Fibroblast of skin of abdomen (primary cell): ENCODE measurements around the gene TRIM65.
A peak's percentile ranks its signal among the peaks of the same experiment; 100 is the strongest.
"Not testable (repeated sequence)": the region's sequence is repeated elsewhere in the genome, so short reads cannot be mapped to it uniquely, and the experiment has no call there.

Experiments used
- DNase-seq: peaks from one replicate; pipeline ENCODE4 v3.0.0-alpha.2; 2013

The TRIM65 gene

DNA sequence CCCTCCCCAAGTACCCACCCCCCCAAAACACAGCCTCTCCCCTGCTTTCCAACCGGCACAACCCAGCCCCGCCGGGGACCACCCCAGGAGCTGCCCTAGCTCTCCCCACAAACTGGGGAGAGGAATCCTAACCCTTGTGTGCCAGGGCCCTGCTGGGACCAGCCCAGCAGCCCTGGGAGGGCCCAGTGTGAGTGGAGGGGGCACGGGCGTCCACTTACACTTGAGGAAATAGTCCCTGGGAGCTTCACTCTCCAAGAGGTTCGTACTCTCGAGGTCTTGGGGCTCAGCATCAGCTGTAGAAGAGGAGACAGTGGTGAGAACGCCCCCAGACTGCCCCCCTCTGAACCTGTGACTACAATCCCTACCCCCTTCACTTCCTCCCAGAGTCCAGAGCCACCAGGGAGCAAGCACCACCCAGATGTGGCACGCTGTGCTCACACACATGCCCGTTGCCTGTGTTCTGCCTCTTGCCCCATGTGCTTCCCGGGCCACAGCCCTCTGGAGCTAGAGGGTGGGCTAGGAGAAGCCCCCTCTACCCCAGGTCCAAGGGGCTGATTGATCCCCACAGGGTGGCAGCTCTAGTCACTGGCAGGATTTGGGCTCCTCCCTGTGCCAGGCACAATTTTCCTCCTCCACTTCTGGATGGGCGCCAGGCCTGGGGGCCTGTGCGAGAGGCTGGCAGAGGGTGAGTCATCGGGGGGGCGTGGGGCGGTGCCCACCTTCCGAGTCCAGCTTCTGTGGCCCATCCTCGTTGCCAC is 21.4 kb downstream of the TRIM65 start:
- DNase-seq, result no peak

DNA sequence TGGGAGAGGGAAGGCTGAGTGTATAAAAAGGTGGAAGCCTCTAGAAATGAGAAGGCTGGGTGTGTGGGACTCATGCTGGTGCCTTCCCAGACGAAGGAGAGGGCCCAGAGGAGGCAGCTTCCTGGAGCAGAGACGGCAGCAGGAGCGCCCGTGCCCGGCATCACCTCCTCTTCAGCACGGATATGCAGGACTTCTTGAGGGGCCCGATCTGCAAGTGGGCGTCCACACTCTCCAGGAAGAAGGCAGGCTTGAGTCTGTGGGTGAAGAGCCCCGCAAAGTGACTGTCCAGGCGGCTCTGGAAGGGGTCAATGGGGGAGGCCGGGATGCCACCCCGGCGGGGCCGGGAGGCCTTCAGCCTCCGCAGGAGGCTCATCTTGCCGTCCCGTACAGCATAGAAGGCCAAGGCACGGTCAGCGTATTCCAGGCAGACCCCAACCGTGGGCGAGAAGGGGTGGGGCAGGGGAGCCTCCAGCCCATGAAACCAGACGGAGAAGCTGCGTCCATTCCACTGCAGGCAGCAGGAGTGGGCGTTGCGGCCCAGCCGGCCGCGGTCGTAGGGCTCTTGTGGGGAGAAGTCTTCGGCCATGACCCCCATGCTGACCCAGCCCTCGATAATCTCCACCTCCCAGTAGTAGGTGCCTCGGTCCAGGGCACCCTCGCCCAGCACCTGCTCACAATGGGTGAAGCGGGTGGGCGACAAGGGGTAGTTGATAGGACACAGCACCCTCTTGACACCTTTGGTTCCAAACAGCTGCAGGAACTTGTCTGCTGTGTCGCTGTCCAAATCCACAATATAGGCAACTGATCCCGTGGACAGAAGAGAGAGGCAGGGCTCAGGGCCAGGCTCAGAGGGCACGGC is 22.2 kb downstream of the TRIM65 start:
- no peak for DNase-seq

DNA sequence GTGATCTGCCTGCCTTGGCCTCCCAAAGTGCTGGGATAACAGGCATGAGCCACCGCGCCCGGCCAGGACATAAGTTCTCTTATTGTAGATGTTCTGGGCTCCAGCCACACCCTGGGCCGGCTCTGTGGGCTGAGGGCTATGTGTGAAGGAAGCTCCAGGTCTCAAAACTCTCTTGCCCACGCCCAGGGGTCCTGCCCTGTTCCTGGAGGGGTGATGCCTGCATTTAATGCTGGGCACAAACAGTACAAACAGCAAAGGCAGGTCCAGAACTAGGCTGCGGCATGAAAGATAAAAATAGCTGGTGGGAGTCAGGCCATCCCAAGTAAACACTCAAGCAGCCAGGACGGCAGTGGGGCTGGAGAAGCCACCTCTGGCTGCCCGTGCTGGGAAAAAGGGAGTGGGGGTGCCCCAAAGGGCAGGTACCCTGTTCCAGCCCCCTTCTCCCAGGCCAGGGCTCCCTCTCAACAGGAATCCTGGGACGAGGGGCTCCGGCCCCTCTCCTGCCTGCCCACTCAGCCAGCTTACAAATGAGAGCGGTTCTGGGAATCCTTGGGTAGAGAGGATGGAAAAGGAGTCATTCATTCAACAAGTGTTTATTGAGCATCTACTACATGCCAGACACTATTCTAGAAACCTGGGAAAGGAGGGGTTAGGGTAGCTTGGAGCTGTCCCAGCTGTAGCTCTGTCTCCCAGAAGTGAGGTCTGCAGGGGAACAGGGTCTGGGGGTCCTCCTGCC is 23.0 kb downstream of the TRIM65 start:
- DNase-seq, result no peak

DNA sequence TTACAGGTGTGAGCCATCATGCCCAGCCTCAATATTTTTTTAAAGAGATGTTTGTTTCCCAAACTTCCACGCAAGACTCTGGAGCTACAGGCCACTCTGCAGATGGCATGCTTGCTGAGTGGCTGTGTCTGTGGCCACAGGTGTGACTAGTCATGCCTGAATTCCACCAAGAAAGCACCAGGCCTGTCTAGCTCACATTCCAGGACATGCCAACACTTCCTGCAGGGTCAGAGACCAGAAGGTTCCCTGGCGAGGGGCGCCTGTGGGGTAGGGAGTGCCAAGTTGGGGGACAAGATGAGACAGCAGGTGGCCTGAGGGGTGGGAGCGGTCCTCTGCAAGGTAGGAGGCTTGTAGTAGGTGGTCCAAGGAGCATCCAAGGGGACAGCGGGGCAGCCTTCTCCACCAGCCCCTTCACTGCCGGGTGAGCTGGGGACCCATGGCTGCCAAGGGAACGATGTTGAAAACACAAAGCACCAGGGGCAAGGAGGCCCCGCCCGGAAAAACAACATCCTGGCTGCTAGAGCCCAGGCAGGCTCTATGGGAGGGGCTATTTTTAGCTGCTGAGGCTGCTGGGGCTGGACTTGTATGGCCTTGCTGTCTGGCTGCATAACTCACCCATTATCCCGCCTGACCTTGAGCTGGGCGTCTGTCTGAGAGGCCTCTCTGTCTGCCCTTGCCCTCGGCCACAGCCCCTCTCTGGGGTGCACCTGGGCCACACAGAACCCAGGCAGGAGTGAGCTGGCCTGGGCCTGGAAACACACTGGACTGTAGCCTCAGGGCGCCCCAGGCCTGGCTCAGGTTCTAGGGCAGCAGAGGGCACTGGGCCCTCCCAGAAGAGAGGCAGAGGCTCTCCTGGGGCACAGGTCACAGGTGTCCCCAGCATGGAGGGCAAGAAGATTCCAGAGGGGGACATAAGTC is 24.1 kb downstream of the TRIM65 start:
- no peak for DNase-seq

DNA sequence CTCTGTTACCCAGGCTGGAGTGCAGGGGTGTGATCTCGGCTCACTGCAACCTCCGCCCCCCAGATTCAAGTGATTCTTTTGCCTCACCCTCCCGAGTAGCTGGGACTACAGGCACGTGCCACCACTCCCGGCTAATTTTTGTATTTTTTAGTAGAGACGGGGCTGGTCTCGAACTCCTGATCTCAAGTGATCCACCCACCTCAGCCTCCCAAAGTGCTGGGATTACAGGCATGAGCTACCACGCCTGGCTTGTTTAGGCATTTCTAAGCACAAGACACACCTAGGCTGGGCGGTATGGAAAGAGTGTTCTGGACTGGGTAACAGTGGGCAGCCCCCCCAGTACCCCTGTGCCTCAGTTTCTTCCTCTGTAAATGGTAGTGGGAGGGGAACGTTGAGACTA is 26.5 kb downstream of the TRIM65 start:
- not testable (repeated sequence) for DNase-seq

DNA sequence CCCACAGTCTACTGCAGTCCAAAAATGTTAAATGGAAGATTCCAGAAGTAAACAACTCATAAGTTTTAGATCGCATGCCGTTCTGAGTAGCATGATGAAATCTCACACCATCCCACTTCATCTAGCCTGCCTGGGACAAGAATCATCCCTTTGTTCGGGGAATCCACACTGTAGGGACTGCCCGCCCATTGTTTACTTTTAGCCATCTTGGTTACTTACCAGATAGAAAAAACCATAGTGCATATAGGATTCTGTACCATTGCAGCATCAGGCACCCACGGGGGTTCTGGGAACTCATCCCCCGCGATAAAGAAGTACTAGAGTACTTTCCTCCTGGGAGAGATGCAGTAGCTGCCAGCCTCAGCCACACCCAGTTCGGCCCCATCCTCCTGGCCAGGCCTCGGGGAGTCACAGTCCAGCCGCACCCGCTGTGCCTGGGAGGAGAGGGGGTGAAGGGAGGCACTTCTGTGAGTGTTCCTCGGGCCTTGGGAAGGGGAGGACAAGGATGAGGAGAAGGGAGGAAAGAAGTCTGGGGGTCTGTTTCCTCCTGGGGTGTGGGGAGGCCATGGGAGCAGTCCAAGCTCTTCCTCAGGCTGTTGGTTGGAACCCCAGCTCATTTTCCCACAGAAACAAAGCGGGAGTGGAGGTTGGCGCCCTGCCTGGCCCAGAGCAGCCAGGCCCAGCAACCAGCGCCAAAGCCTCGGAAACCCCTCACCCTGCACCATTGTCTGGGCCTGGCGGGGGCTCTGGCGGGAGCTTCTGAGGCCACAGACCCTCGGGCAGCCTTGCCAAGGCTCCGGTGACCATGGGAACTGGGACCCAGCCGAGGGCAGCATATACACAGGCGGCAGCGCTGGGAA is 27.2 kb downstream of the TRIM65 start:
- DNase-seq, result no peak

DNA sequence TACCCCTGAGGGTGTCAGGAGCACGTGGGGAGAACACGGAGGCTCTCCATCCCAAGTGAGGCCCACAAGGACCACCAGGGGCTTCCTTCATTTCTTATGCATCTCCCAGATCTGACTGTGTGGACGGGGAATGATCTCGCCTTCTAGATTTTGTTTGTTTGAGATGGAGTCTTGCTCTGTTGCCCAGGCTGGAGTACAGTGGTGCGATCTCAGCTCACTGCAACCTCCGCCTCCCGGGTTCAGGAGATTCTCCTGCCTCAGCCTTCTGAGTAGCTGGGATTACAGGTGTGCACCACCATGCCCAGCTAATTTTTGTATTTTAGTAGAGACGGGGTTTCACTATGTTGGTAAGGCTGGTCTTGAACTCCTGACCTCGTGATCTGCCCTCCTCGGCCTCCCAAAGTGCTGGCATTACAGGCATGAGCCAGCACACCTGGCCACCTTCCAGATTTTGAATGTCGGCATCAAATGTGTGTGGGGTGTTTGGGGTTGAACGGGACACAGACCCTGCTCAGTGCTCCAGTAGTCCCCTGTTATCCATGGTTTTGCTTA is 27.9 kb downstream of the TRIM65 start:
- DNase-seq, result not testable (repeated sequence)

DNA sequence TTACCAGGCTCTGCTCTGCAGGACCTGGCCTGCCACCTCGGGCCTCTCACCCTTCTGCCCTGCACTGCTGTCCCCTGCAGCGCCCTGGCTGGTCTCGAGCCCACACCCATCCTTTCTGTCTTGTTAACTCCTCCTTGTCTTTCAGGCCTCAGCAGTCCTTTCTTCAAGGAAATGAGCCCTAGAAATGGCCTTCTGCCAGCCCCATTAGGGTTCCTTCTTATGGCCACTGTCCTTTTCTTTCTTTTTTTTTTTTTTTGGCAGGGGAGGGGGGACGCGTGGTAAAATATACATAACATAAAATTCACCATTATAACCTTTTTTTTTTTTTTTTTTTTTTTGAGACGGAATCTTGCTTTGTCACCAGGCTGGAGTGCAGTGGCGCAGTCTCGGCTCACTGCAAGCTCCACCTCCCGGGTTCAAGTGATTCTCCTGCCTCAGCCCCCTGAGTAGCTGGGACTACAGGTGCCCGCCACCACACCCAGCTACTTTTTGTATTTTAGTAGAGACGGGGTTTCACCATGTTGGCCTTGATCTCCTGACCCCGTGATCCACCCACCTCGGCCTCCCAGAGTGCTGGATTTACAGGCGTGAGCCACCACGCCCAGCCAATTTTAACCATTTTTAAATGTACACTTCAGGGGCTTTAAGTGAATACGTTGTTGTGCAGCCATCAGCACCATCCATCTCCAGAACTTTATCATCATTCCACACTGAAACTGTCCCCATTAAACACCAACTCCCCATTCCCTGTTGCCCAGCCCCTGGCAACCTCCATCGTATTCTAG is 31.2 kb downstream of the TRIM65 start:
- DNase-seq, result not testable (repeated sequence)

DNA sequence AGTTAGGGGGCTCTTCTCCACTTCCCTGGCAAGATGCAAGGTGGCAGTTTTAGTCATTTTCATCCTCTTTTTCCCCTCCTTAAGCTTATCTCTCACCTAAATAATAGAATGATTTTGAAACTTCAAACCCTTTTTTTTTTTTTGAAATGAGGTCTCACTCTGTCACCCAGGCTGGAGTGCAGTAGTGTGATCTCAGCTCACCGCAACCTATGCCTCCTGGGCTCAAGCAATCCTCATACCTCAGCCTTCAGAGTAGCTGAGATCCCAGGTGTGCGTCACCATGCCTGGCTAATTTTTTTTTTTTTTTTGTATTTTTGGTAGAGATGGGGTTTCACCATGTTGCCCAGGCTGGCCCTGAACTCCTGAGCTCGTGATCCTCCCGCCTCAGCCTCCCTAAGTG is 31.9 kb downstream of the TRIM65 start:
- not testable (repeated sequence) for DNase-seq

DNA sequence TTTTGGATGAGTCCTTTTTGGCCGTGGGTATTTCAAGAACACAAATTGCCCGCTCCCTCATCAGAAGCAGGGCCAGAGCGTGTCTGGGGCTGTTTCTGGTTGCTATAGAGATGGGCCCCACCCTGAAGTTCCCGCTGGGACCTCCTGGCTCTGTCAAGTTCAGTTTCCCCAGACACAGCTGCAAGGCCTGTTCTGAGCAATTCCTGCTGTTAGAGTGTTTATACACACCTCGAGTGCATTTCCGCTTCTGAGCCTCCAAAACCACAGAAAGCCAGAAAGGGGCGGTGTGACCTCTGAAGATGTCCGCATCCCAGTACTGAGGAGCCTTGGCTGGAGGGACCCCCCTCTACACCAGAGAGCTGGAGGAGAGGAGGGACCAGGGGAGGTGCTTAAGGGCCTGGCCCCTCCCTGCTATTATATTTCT is 32.3 kb downstream of the TRIM65 start:
- DNase-seq, result peak; percentile 60

DNA sequence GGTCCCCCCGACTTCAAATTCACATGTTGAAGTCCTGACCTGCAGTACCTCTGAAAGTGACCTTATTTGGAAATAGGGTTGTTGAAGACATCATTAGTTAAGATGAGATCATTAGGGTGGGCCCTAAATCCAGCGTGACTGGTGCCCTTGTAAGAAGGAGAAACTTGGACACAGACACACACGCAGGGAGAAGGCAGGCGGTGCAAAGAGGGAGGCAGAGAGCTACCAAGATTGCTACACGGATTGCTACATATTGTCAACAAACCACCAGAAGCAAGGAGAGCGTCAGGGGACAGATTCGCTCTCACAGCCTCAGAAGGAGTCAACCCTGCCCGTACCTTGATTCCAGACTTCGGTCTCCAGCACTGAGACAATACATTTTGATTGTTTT is 34.8 kb downstream of the TRIM65 start:
- no peak for DNase-seq

DNA sequence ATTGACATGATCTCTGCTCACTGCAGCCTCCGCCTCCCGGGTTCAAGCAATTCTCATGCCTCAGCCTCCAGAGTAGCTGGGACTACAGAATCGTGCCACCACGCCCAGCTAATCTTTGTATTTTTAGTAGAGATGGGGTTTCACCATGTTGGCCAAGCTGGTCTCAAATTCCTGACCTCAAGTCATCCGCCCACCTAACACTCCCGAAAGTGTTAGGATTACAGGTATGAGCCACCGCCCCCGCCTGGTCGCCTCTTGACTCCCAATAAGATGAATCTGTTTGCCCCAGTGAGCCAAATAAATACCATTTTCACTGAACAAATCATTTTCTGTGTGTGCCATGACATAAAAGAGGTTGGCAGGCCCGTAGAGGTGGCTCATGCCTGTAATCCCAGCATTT is 37.4 kb downstream of the TRIM65 start:
- not testable (repeated sequence) for DNase-seq

DNA sequence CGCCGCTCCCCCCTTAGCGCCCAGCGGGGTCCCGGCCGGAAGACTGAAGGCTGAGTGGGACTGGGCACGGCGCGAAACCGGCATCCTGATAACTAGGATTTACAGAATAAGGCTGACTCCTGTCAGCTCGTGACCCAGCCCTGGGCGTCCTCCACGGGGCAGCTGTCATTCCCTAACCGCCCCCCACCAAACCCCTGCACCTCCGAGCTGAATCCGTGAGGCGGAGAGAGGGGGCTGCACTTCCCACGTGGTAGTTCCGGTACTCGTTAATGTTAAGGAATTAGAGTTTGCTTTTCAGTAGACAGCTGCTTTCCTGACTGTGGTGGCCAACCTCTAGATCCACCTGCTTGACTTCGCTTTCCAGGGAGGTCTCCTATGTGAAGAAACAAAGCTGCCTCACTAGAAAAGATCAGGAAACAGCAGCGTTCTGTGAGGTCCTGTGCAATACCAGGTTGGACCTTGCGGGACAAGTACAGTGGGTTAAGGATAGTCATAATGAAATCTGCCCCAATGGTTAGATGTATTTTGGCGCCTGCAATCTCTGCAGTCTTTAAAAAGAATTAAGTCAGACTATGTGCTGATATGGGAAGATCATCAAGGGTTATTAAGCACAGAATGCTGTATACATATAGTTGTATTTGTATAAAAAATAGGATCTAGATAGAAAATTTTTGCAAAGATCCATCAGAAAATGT is 40.5 kb downstream of the TRIM65 start:
- no peak for DNase-seq

DNA sequence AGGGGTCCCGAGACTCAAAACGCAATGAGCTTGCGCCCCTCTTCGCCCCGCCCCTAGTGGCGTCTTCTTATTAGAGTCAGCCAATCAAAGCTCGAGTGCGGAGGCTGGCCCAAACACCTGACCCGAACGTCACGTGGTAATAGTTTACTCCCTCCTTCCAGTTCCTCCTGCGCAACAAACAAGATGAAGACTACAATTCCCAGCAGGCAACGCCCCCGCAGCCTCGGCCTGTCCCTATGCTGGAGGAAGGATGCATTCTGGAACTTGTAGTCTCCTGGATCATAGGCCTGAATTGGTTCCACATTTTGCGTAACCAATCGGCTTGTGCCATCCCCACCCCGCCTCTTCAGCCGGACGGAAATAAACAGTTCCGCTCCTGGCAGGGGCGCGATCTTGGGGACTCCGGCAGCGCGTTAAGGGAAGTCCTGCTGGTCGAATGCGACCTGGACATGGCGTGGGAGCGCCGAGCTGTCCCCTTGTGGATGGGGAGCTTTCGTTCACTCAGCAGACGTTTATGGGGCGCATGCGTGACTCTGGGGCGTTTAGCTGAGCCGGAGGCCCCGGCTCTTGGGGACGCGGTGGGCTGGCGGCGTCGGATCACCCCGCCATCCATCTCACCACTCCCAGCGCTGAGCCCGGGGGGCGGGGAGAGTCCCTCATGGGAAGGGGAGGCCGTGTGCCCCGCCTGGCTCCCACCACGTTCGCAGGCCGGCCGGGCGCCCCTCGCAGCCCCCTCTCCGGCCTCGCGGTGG is 41.3 kb downstream of the TRIM65 start, which contains the start of gene WBP2:
WBP2 (minus strand) TSS at position 26 of the 752 bp plus-strand sequence. CDS start 38 bp downstream, outside the sequence.
- peak; percentile 100 for DNase-seq

DNA sequence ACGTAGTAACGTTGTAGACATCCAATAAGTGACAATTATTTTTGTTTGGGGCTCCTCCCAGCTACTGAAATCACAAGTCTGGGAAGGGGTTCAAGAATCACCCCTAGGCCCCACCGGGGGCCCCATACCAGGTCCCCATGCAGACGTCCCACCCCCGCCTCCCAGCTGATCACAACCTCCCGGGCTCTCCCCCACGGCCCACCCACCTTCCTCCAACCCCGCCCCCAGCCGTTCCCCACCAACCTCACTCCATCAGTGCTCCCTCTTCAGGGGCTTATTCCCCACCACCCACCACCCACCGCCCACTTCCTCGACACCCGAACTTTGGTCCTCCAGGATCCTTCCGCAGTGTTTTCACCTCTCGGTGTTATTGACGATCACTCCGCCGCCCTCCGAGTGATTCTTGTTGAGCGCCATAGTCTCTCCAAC is 41.9 kb downstream of the TRIM65 start:
- DNase-seq, result no peak

DNA sequence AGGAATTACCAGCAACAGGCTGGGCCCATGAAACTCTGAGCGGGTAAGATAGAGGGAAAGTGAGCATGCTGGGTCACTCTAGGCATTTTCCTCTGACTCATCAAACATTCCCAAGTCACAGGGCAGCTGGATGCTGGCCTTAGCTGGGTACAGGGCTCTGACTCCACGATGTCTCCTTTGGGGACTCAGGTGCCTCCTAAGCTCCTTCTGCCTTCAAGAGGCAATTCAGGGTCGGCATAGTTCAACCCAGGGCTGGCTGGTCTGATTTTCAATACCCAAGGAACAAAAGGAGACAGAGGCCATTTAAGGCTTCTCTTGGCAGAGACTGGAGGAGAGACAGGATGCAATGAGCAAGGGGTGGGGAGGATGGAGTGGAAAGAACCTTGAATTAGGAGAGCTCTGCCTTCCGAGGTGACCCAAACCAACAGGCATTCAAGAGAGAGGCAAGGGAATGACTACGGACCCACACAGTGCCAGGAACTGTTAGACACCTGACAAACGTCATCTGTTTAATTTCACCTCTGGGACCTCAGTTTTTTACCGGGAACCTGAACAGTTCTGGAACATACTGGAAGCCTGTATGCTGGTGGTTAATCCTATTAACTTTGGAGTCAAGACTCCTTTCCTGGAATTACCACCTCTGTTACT is 42.5 kb downstream of the TRIM65 start:
- no peak for DNase-seq

DNA sequence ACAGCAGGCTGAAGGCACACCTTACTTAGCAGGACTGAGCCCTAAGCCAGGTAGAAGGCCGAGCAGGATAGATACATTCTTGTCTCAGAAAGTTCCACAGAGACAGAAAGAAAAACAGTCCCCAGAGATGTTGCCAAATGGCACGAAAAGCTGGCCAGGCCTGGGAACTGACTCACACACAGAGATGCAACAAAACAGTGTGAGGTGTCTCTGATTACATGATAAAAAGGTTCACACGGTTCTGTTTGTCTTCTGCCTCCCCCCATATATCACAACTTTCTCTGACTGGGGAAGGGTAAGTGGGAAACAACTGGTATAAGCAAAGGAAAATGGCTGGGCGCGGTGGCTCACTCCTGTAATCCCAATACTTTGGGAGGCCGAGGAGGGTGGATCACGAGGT is 43.3 kb downstream of the TRIM65 start:
- no peak for DNase-seq

DNA sequence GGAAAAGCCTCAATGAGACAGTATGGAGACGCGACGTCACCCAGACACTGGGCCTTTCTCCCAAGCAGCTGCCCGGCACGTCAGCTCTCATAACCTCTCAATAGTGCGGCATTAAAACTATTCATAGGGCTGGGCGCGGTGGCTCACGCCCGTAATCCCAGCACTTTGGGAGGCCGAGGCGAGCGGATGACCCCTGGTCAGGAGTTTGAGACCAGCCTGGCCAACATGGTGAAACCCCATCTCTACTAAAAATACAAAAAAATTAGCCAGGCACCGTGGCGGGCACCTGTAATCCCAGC is 45.1 kb downstream of the TRIM65 start:
- DNase-seq, result not testable (repeated sequence)
